Activated CD8-positive, alpha-beta memory T cell treated with anti-CD3 and anti-CD28 coated beads, Interleukin-2, amount 50 U/mL, for 48 hours (primary cell): ENCODE measurements around the gene SPINK13.
"Not testable (repeated sequence)": the region's sequence is repeated elsewhere in the genome, so short reads cannot be mapped to it uniquely, and the experiment has no call there.

Experiments used
- DNase-seq: peaks from one replicate; pipeline ENCODE4 v3.0.0-alpha.2; 2020

The SPINK13 gene, protein sequence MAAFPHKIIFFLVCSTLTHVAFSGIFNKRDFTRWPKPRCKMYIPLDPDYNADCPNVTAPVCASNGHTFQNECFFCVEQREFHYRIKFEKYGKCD

DNA sequence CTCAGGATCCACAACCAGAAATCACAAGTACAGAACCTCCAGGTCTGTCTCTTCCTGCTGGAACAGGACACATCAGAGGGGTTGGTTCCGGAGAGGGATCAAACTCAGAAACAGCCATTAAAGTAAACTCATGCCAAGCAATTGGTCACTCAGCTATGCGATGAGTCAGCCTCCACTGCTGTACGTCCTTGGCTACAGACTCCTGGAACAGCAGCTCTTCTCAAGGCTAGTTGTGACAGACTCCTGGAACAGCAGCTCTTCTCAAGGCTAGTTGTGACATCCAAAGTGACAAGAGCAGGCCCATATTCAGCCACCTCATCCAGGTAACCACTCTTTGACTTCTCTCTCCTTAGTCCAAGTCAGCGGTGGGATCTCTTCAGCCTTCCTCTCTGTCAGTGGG, at the start of gene SPINK13:
Gene SPINK13, plus strand, starts transcription at position 229 of the 400 bp plus-strand sequence. CDS start 1,279 bp downstream, outside the sequence.
- no peak for DNase-seq

DNA sequence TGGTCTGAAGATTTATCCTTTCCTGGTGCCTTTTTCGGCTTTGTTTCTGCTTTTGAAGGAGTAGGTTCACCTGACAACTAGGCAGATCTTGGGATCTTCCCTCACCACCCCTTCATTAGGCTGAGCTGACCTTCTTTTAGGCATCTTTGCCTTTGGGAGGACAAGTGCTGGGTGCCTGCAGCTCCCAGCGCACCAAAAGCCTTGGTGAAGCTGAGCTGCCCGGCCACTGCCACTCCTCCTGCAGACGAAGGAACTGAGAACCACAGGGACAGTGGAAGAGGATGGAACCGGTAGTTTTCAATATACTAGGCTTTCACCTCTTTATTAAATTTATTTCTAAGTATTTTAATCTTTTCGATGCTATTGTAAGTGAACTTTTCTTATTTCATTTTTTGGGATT, 47.1 kb upstream of the SPINK13 start:
- no peak for DNase-seq

DNA sequence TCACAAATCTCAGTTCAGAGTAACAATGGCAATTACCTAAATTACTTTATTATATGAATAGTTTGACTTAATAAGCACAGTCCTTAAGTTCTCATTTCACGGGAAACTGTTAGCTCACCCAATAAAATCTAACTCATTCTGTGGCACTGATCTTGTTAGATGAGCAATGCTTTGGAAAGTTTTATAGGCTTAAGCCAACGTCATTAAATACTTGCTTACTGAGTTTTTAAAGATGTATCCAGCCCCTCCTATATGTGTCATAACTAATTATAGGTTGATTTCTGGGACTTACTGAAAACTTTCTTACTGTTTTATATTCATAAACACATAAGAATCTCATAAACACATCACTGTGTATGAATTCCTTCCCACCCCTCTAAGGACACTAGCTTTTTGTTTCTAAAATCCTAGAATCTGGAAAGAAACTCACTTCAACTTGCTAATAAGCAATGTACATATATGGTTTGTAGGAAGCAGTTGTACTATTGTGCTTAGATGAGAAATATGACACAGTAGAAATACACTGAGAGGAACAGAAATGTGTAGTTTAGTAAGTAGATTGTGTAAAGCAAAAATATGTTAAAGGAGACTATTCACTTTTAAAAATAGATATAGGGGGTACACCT, 44.4 kb upstream of the SPINK13 start:
- no peak for DNase-seq

DNA sequence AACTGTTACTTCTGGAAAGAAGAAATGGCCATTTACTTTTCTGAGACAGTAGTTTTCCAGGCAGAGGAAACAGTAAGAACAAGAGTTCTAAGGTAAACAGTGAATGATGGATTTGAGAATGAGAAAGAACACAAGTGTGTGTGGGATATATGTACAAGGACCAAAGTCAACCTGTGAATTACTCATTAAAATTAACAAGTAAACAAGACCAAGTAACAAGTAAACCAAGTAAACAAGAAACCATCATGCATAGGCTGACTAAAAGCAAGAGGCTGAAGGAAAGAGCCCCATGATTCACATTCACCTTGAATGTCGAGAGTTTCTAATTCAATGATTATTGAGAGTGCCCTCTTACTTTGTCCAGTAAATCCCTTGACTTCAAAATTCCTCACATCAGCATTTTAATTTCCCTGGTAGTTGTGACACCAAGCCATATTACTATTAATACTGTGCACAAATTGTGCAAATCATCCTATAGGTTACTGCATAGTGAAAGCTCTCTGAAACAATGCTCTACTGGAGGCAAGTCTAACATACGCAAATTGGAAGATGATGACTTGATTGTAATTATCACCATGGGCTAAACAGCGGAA, 40.1 kb upstream of the SPINK13 start:
- no peak for DNase-seq

DNA sequence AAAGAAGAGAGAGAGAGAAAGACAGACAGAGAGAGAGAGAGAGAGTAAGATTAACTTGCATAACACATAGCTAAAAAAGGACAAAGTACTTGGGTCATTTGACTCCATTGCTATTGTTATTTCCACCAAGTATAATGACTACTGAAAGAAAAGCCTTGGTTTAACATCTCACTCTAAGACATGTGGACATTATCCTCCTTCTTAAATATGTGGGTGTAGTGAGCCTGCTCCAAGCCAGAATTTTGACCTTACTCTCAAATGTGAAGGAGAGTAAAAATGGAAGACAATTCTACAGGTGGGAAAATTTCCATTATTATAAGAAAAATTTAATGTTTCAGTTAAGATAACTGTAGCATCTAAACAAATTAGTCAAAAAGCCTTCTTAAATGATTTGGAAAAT, 38.8 kb upstream of the SPINK13 start:
- DNase-seq: no peak

DNA sequence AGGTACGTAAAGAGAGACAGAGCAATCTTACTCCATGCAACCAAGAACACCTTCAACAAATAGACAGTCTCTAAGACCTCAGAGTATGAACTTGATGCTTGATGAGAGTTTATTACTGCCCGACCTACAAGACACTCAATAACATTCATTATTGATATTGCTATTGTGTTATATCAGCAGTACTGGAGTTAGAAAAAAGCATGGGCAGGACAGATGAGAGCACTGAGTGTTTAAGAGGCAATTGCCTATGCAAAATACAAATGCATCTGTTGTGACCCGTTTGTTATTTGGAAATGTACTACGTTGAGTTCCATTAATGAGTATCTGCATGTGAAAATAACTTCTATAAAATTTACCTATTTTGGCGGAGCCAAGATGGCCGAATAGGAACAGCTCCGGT, 38.4 kb upstream of the SPINK13 start:
- DNase-seq: no peak

DNA sequence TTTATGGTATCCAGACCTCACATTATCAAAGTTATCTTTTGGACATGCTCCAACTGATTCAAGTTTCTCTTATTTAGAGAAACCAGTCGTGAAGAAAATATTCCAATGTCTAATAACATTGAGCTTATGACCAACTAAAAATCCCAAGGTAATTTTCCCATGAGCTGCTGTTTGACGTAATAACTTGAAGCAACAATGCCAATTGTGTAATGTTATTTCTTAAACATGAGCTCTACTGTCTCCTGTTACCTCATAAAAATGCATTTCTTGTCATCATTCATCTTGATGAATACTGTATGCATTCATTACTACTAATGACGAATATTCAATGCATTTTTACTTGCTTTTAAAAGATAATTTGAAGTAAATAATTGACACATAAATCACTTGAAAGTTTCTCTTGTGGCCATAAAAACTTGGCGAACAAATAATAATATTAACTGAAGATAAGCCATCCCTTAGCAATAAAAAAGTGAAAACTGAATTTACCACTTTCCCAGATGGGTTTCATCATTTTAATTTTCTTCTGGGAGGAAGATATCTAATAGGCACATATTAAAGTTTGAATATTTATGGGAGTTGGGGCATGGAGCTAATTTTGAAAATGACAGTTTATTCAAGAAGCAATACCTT, 30.7 kb upstream of the SPINK13 start:
- no peak for DNase-seq

DNA sequence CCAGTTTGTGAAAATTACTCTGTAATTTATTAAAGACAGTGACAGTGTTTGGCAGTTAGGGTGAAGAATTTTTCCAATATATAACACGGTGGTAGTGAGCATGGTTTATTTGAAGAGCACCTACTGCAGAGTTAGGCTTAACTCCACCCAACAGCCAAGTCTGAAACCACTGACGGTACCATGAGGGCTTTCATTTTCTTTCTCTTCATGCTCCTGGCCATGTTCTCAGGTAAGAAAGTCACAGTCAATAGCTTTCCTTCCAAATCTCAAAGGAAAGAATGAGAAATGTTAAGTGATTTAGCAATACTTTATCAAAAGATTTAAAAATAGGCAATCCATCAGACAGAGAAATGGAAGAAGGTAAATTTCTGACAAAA, 30.2 kb upstream of the SPINK13 start, which contains the start of gene MARCOL:
Gene MARCOL, plus strand, starts transcription at position 108 of the 377 bp plus-strand sequence. Its CDS starts 73 bp downstream, at position 181.
- no peak for DNase-seq

DNA sequence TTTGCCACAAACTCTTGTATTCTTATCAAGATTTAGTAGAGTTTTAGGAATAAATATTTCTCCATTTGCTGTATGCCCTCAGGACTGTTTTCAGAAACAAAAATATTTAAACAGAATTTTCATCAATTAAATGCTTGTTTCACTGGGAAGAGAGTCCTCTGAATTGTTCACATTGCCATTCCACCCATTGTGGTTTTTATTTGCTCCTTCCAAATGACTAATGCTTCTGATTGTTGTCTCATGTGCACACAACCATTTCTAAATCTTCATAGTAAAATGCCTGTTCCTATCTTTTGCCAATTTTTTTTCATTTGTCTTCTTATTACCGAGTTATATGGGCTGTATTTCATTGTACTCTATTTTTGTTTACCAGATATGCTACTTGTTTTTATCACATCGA, 19.7 kb upstream of the SPINK13 start:
- DNase-seq: no peak

DNA sequence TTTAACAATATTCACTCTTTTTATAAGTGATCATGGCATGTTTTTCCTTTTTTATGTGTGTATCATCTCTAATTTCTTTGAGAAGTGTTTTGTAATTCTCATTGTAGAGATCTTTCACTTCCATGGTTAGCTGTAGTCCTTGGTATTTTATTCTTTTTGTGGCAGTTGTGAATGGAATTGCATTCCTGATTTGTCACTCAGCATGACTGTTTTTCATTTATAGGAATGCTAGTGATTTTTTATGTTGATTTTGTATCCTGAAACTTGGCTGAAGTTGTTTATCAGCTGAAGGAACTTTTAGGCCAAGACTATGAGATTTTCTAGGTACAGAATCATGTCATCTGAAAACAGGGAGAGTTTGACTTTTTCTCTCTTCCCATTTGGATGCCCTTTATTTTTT, 13.1 kb upstream of the SPINK13 start:
- DNase-seq: no peak

DNA sequence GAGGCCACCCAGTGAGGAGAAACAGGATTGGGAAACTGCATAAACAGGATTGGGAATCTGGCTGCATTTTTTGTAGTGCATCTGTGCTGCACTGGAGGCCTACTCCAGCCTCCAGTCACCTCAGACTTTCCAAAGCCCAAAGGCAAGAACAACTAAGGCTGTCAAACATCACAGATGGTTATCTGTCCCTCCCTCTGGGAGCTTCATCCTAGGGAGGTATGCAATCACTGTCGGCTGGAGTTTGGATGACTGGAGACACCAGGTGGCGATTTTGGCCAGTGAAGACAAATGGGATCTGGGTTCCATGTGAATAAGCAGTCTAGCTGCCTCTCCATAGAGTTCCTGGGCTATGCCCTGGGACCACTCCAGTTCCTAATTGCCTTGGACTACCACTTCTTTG, 9.3 kb upstream of the SPINK13 start:
- DNase-seq: no peak

DNA sequence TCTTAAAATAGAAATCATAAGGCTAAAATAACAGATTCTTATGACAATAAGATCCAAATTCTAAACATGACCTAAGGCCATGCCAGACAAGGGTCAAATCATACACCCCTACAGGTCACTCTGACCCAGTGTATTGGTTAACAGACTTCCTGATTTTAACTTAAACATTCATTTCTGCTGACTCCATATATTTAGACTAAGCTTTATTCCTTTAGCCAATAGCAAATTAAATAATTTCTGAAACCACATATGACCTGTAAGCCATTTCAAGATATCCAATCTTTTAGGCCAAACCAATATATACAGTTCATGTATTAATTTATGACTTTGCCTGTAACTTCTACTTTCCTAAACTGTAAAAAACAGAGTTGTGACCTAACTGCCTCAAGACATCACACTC, 7.4 kb upstream of the SPINK13 start:
- no peak for DNase-seq

DNA sequence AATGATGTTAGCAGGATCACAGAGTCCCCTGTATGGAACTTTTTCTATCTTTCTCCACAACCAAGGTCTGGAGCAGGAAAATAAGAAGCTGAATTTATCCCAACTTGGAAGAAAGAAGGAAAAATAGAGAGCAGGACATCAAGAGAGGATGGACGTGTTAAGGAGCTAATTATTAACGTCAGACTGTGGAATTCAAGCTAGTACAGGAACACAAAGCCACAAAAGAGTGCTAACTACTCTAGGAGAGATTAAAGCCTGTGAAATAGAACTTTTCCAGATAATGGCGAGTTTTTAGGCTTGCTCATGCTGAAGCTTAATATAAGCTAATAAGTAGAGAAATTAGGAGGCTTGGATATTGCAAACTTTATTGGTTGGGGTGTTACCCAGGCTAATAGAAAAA, 632 bp upstream of the SPINK13 start:
- DNase-seq: no peak

DNA sequence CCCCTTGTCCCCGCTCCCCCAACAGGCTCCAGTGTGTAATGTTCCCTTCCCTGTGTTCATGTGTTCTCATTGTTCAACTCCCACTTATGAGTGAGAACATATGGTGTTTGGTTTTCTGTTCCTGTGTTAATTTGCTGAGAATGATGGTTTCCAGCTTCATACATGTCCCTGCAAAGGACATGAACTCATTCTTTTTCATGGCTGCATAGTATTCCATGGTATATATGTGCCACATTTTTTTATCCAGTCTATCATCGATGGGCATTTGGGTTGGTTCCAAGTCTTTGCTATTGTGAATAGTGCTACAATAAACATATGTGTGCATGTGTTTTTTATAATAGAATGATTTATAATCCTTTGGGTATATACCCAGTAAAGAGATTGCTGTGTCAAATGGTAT, 6.5 kb downstream of the SPINK13 start:
- DNase-seq: not testable (repeated sequence)

DNA sequence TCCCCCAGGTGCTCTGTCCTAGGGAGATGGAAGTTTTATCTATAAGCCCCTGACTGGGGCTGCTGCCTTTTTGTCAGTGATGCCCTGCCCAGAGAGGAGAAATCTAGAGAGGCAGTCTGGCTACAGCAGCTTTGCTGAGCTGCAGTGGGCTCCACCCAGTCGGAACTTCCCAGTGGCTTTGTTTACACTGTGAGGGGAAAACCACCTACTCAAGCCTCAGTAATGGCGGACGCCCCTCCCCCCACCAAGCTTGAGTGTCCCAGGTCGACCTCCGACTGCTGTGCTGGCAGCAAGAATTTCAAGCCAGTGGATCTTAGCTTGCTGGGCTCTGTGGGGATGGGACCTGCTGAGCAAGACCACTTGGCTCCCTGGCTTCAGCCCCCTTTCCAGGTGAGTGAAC, 12.3 kb downstream of the SPINK13 start:
- DNase-seq: not testable (repeated sequence)

DNA sequence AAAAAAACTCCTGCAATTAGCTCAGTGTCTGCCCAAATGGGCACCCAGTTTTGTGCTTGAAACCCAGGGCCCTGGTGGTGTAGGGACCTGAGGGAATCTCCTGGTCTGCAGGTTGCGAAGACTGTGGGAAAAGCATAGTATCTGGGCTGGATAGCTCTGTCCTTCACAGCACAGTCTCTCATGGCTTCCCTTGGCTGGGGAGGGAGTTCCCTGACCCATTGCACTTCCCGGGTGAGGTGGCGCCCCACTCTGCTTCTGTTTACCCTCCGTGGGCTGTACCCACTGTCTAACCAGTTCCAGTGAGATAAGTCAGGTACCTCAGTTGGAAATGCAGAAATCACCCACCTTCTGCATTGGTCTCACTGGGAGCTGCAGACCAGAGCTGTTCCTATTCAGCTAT, 12.7 kb downstream of the SPINK13 start:
- DNase-seq: not testable (repeated sequence)

DNA sequence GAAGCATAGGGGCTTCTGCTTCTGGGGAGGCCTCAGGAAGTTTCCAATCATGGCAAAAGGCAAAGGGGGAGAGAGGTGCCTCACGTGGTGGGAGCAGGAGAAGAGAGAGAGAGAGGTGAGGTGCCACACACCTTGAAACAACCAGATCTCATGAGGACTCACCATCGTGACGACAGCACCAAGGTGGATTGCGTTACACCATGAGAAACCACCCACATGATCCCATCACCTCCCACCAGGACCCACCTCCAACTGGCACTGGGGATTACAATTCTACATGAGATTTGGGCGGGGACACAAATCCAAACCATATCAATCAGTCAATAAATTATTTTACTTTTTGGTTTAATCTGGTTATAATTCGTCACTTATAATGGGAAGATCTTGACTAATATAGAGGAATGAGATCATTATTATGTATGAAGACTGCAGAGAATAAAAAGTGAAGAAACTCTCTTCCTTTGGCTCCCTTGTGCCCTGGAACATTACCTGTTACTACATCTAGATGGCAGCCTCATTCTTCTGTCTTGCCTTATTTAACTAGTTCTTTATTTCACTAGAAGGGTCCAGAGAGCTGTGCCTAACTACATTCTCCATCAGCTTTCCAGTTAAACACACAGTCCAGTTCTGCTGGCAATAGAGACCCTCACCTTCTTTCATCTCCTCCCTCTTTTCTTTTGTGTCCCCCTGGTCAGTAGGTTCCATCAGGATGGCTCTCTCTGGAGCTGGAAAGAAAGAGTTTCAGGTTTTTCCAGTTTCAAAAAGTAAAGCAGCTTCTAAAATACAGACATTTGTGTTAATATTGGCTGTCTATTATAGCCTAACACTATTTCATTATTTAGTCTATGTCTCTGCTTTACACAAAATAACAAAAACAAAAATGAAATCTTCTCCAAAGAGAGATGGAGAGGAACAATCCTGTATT, 21.9 kb downstream of the SPINK13 start:
- no peak for DNase-seq

DNA sequence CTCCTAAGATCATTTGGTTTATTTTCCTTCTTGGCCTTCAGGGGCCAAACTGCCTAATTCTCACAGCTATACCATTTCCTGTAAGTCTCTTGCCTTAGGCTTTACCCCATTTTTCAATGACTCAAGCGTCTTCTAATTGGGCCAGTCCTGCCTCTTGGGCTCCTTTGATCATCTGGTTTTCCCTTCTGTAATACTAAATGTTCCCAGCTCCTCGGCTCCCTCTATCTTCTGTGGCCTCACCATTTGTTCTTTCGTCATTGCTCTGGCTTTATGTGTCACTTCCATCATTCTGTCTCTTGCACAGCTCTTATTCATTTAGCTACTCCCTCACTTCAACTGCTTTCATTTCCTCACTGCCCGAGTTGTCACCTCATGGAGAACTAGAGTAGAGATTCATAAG, 29.1 kb downstream of the SPINK13 start:
- no peak for DNase-seq

DNA sequence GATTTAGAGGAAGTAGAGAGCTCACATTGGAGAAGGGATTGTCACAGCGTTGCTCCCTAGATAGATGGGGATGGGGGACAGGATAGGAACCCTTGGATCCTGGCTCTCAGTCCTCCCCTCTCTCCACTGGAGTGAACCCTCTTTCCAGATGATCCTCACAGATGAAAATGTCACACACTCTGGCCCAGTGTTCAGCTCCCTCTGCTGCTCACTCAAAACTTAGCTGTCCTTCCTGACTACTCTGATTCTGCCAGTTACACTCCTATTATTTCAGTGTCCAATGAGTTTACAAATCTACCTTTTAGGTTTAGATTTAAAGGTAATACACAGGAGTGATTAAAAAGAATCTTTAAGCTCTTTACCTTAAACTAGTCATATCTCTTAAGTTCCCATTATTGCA, 37.9 kb downstream of the SPINK13 start:
- DNase-seq: no peak

DNA sequence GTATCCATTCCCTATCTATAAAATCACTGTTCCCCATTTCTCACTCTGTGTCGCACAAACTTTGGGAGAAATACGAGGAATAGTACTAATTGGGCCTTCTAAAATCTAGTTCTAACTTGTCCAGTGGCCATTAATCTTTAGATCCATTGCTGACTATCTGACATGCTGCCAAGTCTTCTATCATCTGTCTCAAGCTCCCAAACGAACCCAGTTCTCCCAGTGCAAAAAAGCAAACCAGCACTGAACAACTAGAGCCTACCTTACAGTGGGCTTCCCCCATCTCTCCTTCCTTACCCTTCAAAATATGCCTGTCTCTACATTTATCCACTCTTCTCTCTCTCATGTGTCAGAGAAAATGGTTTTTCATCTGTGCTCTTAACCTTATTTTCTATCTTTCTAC, 40.4 kb downstream of the SPINK13 start:
- DNase-seq: no peak

DNA sequence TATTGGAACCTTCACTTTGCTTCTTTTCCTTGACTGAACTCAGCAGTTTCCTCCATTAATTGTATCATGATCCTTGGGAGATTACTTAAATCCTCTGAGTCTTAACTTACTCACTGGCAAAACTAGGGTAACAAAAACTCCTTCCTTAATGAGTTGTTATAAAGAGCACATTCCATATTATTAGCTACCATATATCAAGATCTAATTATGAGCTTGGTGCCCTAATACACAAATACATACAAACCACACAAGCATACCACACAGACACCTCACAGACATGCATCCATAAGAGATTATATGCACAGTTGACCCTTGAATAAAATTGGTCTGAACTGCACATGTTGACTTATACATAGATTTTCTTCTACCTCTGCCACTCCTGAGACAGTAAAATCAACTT, 41.2 kb downstream of the SPINK13 start:
- DNase-seq: no peak

DNA sequence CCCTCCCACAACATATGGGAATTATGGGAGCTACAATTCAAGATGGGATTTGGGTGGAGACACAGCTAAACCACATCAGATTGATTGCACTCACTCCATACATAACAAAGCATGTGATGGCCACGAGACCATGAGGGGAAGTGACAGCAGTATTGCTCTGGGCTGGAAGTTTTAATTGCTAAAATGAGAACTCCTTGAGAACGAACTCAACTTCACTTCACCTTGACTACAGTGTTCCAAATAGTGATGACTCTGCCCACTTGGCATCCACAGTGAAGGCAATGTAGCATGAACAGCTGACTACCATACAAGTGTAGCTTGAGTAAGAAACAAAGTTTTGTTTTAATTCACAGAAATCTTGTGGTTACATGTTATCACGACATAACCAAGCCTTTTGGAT, 42.9 kb downstream of the SPINK13 start:
- no peak for DNase-seq

DNA sequence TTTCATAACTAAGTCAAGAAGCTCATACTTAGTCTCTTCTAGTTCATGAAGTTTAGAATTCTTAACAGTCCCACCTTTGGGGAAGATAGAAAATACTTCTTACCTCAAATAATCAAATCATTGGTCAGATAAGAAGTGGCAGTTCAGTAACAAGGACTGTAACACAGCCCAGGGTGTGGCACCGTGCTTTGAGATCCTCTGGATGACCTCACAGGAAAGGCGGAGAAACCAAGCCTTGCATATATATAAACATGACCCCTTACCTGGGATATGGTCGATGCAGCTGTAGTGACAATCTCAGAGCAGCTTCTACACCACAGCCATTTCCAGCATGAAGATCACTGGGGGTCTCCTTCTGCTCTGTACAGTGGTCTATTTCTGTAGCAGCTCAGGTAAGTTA, 43.6 kb downstream of the SPINK13 start, which contains the start of gene SPINK7:
Gene SPINK7, plus strand, starts transcription at position 271 of the 400 bp plus-strand sequence. Its CDS starts 61 bp downstream, at position 332.
- DNase-seq: no peak
